Thoracic aorta (tissue), 2 donors: ENCODE data around the gene ACAP1. TPM values are rescaled to one million over a fixed set of nuclear protein-coding genes. Genes with fewer than 3 reads are reported as not detected.

ENCODE experiments used
- ATAC-seq: fragments of 150-250 bp; one replicate; pipeline ENCODE4 v1.8.0; 2017; ENCODE audit warnings: low read depth; ENCODE audit not compliant: insufficient number of reproducible peaks, low FRiP score
- DNase-seq: peaks from one replicate; pipeline ENCODE4 v3.0.0-alpha.2; 2020; ENCODE audit warnings: low spot score
- H3K27ac ChIP-seq, 2 donors: fragments of 200-600 bp; sonication (generic); 1 replicate in 1 of 2; 2 replicates in 1 of 2; pipeline ENCODE4 v1.5.1; 2016; ENCODE audit warnings: mild to moderate bottlenecking in 2 of 2, moderate library complexity in 2 of 2
- H3K27me3 ChIP-seq: fragments of 200-600 bp; sonication (generic); replicated peaks from 2 replicates; pipeline ENCODE4 v1.6.0; 2016; ENCODE audit warnings: mild to moderate bottlenecking; ENCODE audit not compliant: insufficient read depth
- H3K36me3 ChIP-seq: fragments of 200-600 bp; sonication (generic); one replicate; pipeline ENCODE4 v1.5.1; 2016
- H3K4me1 ChIP-seq, 2 donors: fragments of 200-600 bp; sonication (generic); 1 replicate in 1 of 2; 2 replicates in 1 of 2; pipeline versions ENCODE4 v1.5.1 to v1.6.0; 2016; ENCODE audit warnings: low read depth in 2 of 2, mild to moderate bottlenecking in 1 of 2; ENCODE audit not compliant: control insufficient read depth in 1 of 2
- H3K4me3 ChIP-seq: fragments of 200-600 bp; sonication (generic); 2 replicates; pipeline ENCODE4 v1.5.1; 2016; ENCODE audit warnings: mild to moderate bottlenecking
- H3K9me3 ChIP-seq: fragments of 200-600 bp; sonication (generic); 2 replicates; pipeline ENCODE4 v1.5.1; 2016
- CTCF ChIP-seq: fragments of 200-600 bp; sonication (generic); IDR thresholded peaks from one replicate; pipeline ENCODE4 v1.5.1; 2019; ENCODE audit warnings: antibody characterized with exemption
- total RNA-seq, 2 donors: library from RNA; depleted of rRNA; stranded (reverse); fragments of >200 nt; gene quantifications; one replicate each; pipeline versions ENCODE4 v1.1.0 to v1.2.3, GENCODE V29; 2016

The ACAP1 gene
- total RNA-seq, 2 donors from 2014 or later, result 6.8 to 9.9 TPM

- Histone ChIP-seq H3K27me3 (no peaks in the 10 kb centered on the region), H3K9me3 (no peaks in the 10 kb centered on the region), H3K36me3 (no peaks in the 10 kb centered on the region), H3K4me1 (peaks cover 13 to 27% of the 10 kb centered on the region in 2 donors), H3K4me3 (no peak overlapping the region), H3K27ac (no peak overlapping the region)
- DNase-seq, result no peak
- no peak for ATAC-seq
- TF ChIP-seq CTCF, result no peak
Measured at GRCh38 chr17:7348478-7349242, 12.3 kb downstream of the ACAP1 start.

GRCh38 chr17:7351665-7352502, 15.6 kb downstream of the ACAP1 start, which contains the start of gene KCTD11:
Gene KCTD11 (plus strand): TSS chr17:7352162.
- peak within 1 kb of the TSS; percentile 96 for H3K4me3 ChIP-seq
- DNase-seq (peak; percentile 74), ATAC-seq (peak; percentile 75)
- peak within 1 kb of the TSS; percentile 100 for H3K27ac ChIP-seq
- peaks cover 21 to 44% of the 10 kb centered on the region in 2 donors for H3K4me1 ChIP-seq
- H3K27me3 ChIP-seq, result no peaks in the 10 kb centered on the region
- H3K36me3 ChIP-seq, result no peaks in the 10 kb centered on the region
- no peaks in the 10 kb centered on the region for H3K9me3 ChIP-seq
- peak; percentile 50 for TF ChIP-seq CTCF

- no peak for DNase-seq
- no peak for ATAC-seq
- no peak for TF ChIP-seq CTCF
- H3K36me3 ChIP-seq, result no peaks in the 10 kb centered on the region
- no peaks in the 10 kb centered on the region for H3K27me3 ChIP-seq
- peaks cover 21 to 44% of the 10 kb centered on the region in 2 donors for H3K4me1 ChIP-seq
- peak overlapping the region; percentile 100 for H3K27ac ChIP-seq
- no peaks in the 10 kb centered on the region for H3K9me3 ChIP-seq
- H3K4me3 ChIP-seq, result peak overlapping the region; percentile 96
Measured at GRCh38 chr17:7352503-7352889, 16.2 kb downstream of the ACAP1 start.

- no peak for TF ChIP-seq CTCF
- no peaks in the 10 kb centered on the region for H3K36me3 ChIP-seq
- H3K4me3 ChIP-seq, result peak overlapping the region; percentile 96
- H3K9me3 ChIP-seq, result no peaks in the 10 kb centered on the region
- peak overlapping the region; percentile 100 for H3K27ac ChIP-seq
- peaks cover 21 to 44% of the 10 kb centered on the region in 2 donors for H3K4me1 ChIP-seq
- ATAC-seq, result no peak
- no peak for DNase-seq
- H3K27me3 ChIP-seq, result no peaks in the 10 kb centered on the region
Measured at GRCh38 chr17:7352910-7353635, 16.7 kb downstream of the ACAP1 start.
